Raji (cell line): Measurements from ENCODE around the gene ETFB.

ENCODE experiments used
- POLR2A ChIP-seq: IDR thresholded peaks from 2 replicates; pipeline ENCODE4 v1.6.1; 2011; ENCODE audit warnings: low read depth, low read length, control low read depth; ENCODE audit not compliant: insufficient read depth

The ETFB gene

GRCh38 chr19:51365211-51365964 lies 800 bp downstream of the ETFB start:
- no peak for TF ChIP-seq POLR2A

GRCh38 chr19:51364200-51365106 lies 1.7 kb downstream of the ETFB start:
- TF ChIP-seq POLR2A, result no peak

- no peak for TF ChIP-seq POLR2A
Measured at GRCh38 chr19:51361239-51361638, 4.9 kb downstream of the ETFB start.

GRCh38 chr19:51359294-51359693 lies 6.9 kb downstream of the ETFB start:
- TF ChIP-seq POLR2A, result no peak

- no peak for TF ChIP-seq POLR2A
Measured at GRCh38 chr19:51357952-51358351, 8.2 kb downstream of the ETFB start.

- TF ChIP-seq POLR2A, result no peak
Measured at GRCh38 chr19:51356159-51356801, 9.9 kb downstream of the ETFB start.

- no peak for TF ChIP-seq POLR2A
Measured at GRCh38 chr19:51354742-51355148, 11.4 kb downstream of the ETFB start.

GRCh38 chr19:51354103-51354741 lies 12.0 kb downstream of the ETFB start:
- TF ChIP-seq POLR2A, result no peak

GRCh38 chr19:51352783-51353360 lies 13.3 kb downstream of the ETFB start:
- TF ChIP-seq POLR2A, result no peak

- TF ChIP-seq POLR2A, result no peak
Measured at GRCh38 chr19:51351266-51351990, 14.8 kb downstream of the ETFB start.

- TF ChIP-seq POLR2A, result no peak
Measured at GRCh38 chr19:51347209-51347928, 18.8 kb downstream of the ETFB start.

- TF ChIP-seq POLR2A, result no peak
Measured at GRCh38 chr19:51346742-51347141, 19.4 kb downstream of the ETFB start.

- no peak for TF ChIP-seq POLR2A
Measured at GRCh38 chr19:51345076-51345620, 21.0 kb downstream of the ETFB start.
